Measurements from ENCODE around the gene TEX14.

DNA sequence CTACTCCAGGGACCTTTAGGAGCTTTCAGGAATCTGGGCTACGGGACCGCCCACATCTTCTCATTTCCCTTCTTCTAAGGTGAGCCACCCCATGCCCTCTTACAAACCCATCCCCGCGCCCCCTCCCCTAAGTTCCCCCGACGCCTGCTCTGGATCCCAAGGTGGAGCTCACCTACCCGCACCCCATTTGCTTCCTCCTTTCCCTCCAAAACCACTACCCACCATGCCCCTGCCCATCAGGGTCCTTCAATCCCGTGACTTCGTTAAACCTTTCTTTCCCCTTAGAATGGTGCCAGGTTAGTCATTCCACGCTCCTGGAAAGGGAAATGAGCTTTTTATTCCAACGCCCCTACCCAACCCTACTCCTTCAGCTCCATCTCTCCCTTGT is 177.1 kb downstream of the TEX14 start:
- no peak for TF ChIP-seq ELF4 (IDR thresholded peaks at IDR 0.05)
- TF ChIP-seq SP1 (IDR thresholded peaks at IDR 0.05) = no peak
- no peak for TF ChIP-seq ARNT (IDR thresholded peaks at IDR 0.05)
- TF ChIP-seq FOXK2 (IDR thresholded peaks at IDR 0.05) = no peak
- TF ChIP-seq NFRKB (IDR thresholded peaks at IDR 0.05) = no peak
- no peak for TF ChIP-seq FOXM1 (IDR thresholded peaks at IDR 0.05; ENCODE audit: borderline replicate concordance)
- TF ChIP-seq TARDBP (IDR thresholded peaks at IDR 0.05) = no peak
- TF ChIP-seq SUZ12 (IDR thresholded peaks at IDR 0.05) = no peak
- no peak for TF ChIP-seq BHLHE40 (IDR thresholded peaks at IDR 0.05; ENCODE audit: borderline replicate concordance)
- TF ChIP-seq FOXA1 (IDR thresholded peaks at IDR 0.05) = no peak
- no peak for TF ChIP-seq ZNF384 (IDR thresholded peaks at IDR 0.05)
- no peak for TF ChIP-seq HDGF (IDR thresholded peaks at IDR 0.05; ENCODE audit: borderline replicate concordance)
- TF ChIP-seq L3MBTL2 (conservative IDR thresholded peaks at IDR 0.05) = no peak
- TF ChIP-seq LEF1 (IDR thresholded peaks at IDR 0.05; ENCODE audit: borderline replicate concordance) = no peak

Measured in HEK293T (cell line).